Sigmoid colon (tissue), 4 donors: Measurements from ENCODE around the gene MYMX.

Experiments
- EP300 ChIP-seq, 4 donors: sonication (generic); formaldehyde crosslinking; IDR thresholded peaks; one replicate each; pipeline ENCODE4 v1.6.1; 2017; ENCODE audit warnings: antibody characterized with exemption in 4 of 4
- POLR2A ChIP-seq, 2 donors: fragments of 450-650 bp; IDR thresholded peaks; one replicate each; pipeline ENCODE4 v1.6.1; 2016; ENCODE audit warnings: antibody characterized with exemption in 2 of 2, mild to moderate bottlenecking in 2 of 2, moderate library complexity in 2 of 2
- TF ChIP-seq, protein P1 (sequence below), 4 experiments: fragments of 450-650 bp in 3 of 4; fragments of 200-600 bp in 1 of 4; IDR thresholded peaks; one replicate each; pipeline ENCODE4 v1.5.1; 2016 to 2019; ENCODE audit warnings: antibody characterized with exemption in 4 of 4, mild to moderate bottlenecking in 3 of 4, moderate library complexity in 2 of 4

DNA sequence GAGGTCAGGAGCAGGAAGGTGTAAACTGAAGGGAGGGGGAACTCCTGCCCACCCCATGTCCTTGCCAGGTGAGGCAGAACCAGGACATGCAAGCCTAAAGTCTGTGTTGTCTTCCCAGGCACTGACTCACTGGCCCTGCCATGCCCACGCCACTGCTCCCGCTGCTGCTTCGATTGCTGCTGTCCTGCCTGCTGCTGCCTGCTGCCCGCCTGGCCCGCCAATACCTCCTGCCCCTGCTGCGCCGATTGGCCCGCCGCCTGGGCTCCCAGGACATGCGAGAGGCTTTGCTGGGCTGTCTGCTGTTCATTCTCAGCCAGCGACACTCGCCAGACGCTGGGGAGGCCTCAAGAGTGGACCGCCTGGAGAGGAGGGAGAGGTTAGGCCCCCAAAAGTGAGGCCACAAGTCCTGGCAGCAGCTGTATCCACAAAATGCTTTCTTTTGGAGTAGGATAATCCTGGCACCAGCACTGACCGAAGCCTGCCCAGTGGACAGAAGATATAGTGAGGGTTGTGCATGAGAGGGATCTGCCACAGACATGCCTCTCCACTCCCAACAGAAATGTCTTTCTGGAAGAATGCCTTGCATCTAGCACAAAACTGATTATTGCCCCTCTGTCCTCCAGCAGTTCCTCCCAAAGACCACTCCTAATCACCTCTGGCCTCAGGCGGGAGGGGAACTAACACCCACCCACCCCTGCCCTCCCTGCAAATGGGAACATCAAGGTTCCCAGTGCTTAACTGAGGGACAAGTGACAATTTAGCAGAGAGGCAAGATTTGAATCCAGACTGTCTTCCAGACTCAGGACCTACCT lies 812 bp downstream of the MYMX start:
- TF ChIP-seq EP300 (IDR thresholded peaks at IDR 0.05) (no peak), POLR2A (IDR thresholded peaks at IDR 0.05) (no peak)
- TF ChIP-seq, protein P1, sequence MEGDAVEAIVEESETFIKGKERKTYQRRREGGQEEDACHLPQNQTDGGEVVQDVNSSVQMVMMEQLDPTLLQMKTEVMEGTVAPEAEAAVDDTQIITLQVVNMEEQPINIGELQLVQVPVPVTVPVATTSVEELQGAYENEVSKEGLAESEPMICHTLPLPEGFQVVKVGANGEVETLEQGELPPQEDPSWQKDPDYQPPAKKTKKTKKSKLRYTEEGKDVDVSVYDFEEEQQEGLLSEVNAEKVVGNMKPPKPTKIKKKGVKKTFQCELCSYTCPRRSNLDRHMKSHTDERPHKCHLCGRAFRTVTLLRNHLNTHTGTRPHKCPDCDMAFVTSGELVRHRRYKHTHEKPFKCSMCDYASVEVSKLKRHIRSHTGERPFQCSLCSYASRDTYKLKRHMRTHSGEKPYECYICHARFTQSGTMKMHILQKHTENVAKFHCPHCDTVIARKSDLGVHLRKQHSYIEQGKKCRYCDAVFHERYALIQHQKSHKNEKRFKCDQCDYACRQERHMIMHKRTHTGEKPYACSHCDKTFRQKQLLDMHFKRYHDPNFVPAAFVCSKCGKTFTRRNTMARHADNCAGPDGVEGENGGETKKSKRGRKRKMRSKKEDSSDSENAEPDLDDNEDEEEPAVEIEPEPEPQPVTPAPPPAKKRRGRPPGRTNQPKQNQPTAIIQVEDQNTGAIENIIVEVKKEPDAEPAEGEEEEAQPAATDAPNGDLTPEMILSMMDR (IDR thresholded peaks at IDR 0.05) = no peak
